Nephron (organoid): Measurements from ENCODE around the gene PIAS4.

Experiments used
- H3K27ac Mint-ChIP-seq, 3 experiments: 2 replicates each; pipeline ENCODE4 v1.8.0; 2020; ENCODE audit warnings: mixed read lengths in 3 of 3, mild to moderate bottlenecking in 2 of 3, moderate library complexity in 1 of 3
- H3K27me3 Mint-ChIP-seq: 2 replicates; pipeline ENCODE4 v1.8.0; 2021; ENCODE audit warnings: low read depth, mild to moderate bottlenecking, moderate library complexity, mixed read lengths
- H3K36me3 Mint-ChIP-seq: 2 replicates; pipeline ENCODE4 v1.8.0; 2020; ENCODE audit warnings: low read depth, mixed read lengths
- H3K4me1 Mint-ChIP-seq: 2 replicates; pipeline ENCODE4 v1.8.0; 2020; ENCODE audit warnings: mixed read lengths
- H3K4me3 Mint-ChIP-seq, 3 experiments: 2 replicates each; pipeline ENCODE4 v1.8.0; 2020; ENCODE audit warnings: mild to moderate bottlenecking in 3 of 3, mixed read lengths in 3 of 3, moderate library complexity in 2 of 3
- H3K9me3 Mint-ChIP-seq: 2 replicates; pipeline ENCODE4 v1.8.0; 2020; ENCODE audit warnings: mixed read lengths
- TF ChIP-seq, protein P1 (sequence below), 3 experiments: fragments of 200-600 bp; sonication (generic); IDR thresholded peaks; one replicate each; pipeline ENCODE4 v1.5.0; 2021; ENCODE audit warnings: antibody characterized with exemption in 3 of 3; ENCODE audit not compliant: unreplicated experiment in 3 of 3

The PIAS4 gene

DNA sequence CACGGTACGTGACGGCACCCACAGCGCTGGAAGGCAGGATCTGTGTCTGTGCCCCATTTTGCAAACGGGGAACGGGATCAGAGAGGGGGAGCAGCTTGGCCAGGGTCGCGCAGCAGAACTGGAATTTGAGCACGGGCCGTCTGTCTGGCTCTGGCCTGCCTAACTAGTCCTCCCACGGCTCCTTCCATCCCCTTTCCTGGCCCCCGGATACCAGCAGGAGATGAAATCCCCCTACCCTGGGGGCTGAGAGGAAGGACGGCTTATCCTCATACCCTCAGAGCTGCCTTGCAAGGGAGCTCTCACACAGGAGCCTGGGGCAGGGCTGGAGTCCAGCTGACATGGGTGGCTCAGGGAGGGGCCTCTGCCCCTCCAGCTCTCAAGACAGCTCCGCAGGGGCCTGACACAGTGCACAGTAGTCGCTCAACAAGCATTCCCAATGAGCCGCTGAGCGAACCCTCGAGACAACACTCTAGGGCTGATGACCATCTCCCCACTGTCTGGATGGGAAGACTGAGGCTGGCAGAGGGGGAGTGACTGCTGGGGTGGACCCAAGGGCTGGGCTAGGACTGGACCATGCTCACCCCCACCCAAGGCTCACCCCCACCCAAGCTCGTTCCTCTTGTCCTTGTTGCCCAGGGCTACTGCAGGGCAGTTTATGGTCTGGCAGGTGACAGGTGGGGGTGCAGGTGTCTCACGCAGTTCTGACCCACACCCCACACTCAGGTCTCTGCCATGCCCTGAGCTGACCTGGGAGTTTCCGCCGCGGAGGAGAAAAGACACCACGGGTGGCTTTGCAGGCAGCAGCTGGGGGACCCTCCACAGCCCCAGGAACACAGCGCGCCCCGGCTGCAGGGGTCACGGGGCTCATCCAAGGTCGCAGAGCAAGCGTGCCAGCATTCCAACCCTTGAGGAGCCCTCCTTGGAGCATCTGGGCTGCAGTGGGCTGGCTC lies 55.2 kb downstream of the PIAS4 start:
- Mint-ChIP-seq H3K36me3 (peaks cover 2% of the 10 kb centered on the region), H3K27me3 (no peaks in the 10 kb centered on the region), H3K4me1 (peaks cover 5% of the 10 kb centered on the region), H3K27ac (peak overlapping the region in 1 of 3 experiments; percentile 23), H3K9me3 (no peaks in the 10 kb centered on the region), H3K4me3 (peak overlapping the region; percentile 34 to 91 (median 38))
- TF ChIP-seq, protein P1, sequence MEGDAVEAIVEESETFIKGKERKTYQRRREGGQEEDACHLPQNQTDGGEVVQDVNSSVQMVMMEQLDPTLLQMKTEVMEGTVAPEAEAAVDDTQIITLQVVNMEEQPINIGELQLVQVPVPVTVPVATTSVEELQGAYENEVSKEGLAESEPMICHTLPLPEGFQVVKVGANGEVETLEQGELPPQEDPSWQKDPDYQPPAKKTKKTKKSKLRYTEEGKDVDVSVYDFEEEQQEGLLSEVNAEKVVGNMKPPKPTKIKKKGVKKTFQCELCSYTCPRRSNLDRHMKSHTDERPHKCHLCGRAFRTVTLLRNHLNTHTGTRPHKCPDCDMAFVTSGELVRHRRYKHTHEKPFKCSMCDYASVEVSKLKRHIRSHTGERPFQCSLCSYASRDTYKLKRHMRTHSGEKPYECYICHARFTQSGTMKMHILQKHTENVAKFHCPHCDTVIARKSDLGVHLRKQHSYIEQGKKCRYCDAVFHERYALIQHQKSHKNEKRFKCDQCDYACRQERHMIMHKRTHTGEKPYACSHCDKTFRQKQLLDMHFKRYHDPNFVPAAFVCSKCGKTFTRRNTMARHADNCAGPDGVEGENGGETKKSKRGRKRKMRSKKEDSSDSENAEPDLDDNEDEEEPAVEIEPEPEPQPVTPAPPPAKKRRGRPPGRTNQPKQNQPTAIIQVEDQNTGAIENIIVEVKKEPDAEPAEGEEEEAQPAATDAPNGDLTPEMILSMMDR (IDR thresholded peaks at IDR 0.05; ENCODE audit: unreplicated experiment in 3 of 3) = no peak

DNA sequence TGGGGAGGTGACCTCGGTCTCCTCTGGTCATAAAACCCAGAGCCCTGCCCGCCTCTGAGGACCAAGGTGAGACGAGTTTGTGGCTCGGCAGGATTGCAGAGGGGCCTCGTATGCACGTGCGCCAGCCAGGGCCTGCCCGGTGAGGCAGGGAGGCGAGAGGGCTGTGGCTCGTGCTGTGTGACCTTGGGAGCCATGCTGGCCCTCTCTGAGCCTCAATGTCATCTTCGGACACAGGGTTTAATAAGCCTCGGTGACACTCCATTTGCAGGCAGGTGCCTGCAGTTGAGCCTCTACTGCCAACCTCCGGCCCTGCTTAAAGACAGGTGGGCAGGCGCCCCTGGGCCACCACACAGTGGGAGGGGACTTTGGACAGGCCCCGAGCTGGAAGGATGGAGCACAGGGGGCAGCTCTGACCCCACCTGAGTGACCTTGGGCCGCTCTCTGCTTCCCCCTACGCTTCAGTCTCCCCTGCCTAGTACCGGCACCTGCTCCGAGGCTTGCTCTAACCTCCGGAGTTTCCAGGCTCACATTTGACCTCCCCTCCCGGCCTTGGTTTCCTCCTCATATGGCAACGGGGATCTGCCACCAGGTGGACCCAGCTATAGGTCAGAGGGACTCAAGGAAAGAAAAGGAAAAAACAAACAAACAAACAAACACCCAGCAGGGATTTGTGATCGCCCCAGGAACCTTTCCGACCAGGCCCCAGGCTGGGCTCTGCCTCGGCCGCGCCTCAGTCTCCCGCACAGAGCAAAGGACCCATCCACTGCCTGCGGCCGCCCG lies 56.0 kb downstream of the PIAS4 start:
- peak overlapping the region; percentile 84 to 91 (median 89) for H3K4me3 Mint-ChIP-seq
- peak overlapping the region; percentile 78 to 91 (median 88) for H3K27ac Mint-ChIP-seq
- H3K4me1 Mint-ChIP-seq = peaks cover 5% of the 10 kb centered on the region
- no peaks in the 10 kb centered on the region for H3K9me3 Mint-ChIP-seq
- H3K36me3 Mint-ChIP-seq = no peaks in the 10 kb centered on the region
- TF ChIP-seq, protein P1 (IDR thresholded peaks at IDR 0.05; ENCODE audit: unreplicated experiment in 3 of 3) = no peak
- H3K27me3 Mint-ChIP-seq = peaks cover 6% of the 10 kb centered on the region

- Mint-ChIP-seq H3K4me1 (peaks cover 5% of the 10 kb centered on the region), H3K36me3 (no peaks in the 10 kb centered on the region), H3K4me3 (peak overlapping the region; percentile 84 to 91 (median 89)), H3K27me3 (peaks cover 11% of the 10 kb centered on the region), H3K27ac (peak overlapping the region; percentile 78 to 91 (median 88)), H3K9me3 (no peaks in the 10 kb centered on the region)
- TF ChIP-seq, protein P1 (IDR thresholded peaks at IDR 0.05; ENCODE audit: unreplicated experiment in 3 of 3) = no peak
Measured at GRCh38 chr19:4064149-4064495, 56.6 kb downstream of the PIAS4 start.

DNA sequence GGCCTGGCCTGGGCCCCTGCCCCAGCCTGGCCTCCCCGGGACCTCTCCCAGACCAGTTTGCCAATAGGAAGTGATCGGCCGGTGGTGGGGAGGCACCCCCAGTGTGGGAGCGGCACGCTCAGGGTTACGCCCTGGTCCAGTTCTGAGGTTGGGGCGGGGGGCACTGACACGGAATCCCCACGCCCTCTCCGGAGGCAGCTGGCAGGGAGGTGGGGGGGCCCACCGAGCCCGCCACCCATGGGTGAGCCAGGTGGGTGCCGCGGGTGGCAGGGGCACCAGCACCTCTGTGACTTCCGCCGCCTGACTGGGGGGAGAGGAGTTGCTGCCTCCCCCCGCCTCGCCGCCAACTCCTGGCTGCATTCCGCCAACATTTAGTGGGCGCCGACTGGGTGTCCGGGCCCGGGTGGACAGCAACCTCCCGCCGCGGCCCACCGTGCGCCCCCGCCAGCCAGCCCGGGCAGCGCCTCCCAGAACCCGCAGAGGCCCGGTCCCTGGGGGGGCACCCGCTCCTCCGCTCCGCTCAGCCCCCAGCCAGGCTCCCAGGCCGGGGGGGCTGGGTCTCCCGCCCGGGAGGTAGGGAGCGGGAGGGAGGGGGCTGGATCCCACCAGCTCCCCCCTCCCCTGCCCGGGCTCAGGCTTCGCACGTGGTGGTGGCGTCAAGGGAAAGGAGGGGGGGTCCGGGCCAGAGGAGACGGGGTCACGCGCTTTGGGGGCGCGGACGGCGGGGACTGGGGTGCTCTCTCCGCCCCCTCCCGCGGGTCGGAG lies 57.1 kb downstream of the PIAS4 start:
- H3K4me3 Mint-ChIP-seq = peak overlapping the region; percentile 84 to 91 (median 89)
- TF ChIP-seq, protein P1 (IDR thresholded peaks at IDR 0.05; ENCODE audit: unreplicated experiment in 3 of 3) = no peak
- no peak overlapping the region for H3K27ac Mint-ChIP-seq
- H3K27me3 Mint-ChIP-seq = peaks cover 11% of the 10 kb centered on the region
- peaks cover 5% of the 10 kb centered on the region for H3K4me1 Mint-ChIP-seq
- H3K9me3 Mint-ChIP-seq = no peaks in the 10 kb centered on the region
- H3K36me3 Mint-ChIP-seq = no peaks in the 10 kb centered on the region

- Mint-ChIP-seq H3K27ac (no peak overlapping the region), H3K36me3 (no peaks in the 10 kb centered on the region)
- TF ChIP-seq, protein P1 (IDR thresholded peaks at IDR 0.05; ENCODE audit: unreplicated experiment in 3 of 3) = no peak
Measured at GRCh38 chr19:4065430-4066175, 58.1 kb downstream of the PIAS4 start.

More at GRCh38 chr19:4065430-4066175, 58.1 kb downstream of the PIAS4 start:
- H3K9me3 Mint-ChIP-seq = no peaks in the 10 kb centered on the region
- H3K27me3 Mint-ChIP-seq = peaks cover 17% of the 10 kb centered on the region
- peaks cover 5% of the 10 kb centered on the region for H3K4me1 Mint-ChIP-seq
- H3K4me3 Mint-ChIP-seq = peak overlapping the region; percentile 73 to 78 (median 77)
